Endothelial cell of umbilical vein (primary cell): ENCODE data around the gene ITGA1. TPM values are rescaled to one million over a fixed set of nuclear protein-coding genes. Genes with fewer than 3 reads are reported as not detected.

Experiments
- BruUV-seq: library from RNA; stranded (reverse); fragments of 400-500 nt; replicated peaks from 2 replicates; lab custom pipeline; 2021; lab: Mats Ljungman, UMichigan
- CTCF ChIA-PET: fragments of 300-600, 350-600 bp; sonication (Branson Sonifier 250); formaldehyde crosslinking; loops from one replicate; lab custom pipeline; 2021; ENCODE audit warnings: antibody characterized with exemption, inconsistent platforms; lab: Charles Lee
- POLR2A ChIA-PET: fragments of 300-600, 350-600 bp; sonication (Branson Sonifier 250); formaldehyde crosslinking; loops from one replicate; lab custom pipeline; 2021; ENCODE audit warnings: antibody characterized with exemption, inconsistent platforms; lab: Charles Lee
- DNase-seq: peaks from one replicate; pipeline ENCODE4 v3.0.0-alpha.2; 2011; ENCODE audit warnings: low read depth, low spot score
- FAIRE-seq: peaks from 2 replicates; lab custom pipeline; 2011; peaks lifted over from hg19 to GRCh38; lab: Jason Lieb, UNC
- H2AFZ ChIP-seq: 2 replicates; pipeline ENCODE4 v1.6.0; 2012; ENCODE audit warnings: low read depth, low read length, control low read depth, inconsistent platforms
- H3K27ac ChIP-seq: 2 replicates; pipeline ENCODE4 v1.5.1; 2011; ENCODE audit warnings: low read depth, mild to moderate bottlenecking, control low read depth, low read length, moderate library complexity; ENCODE audit not compliant: insufficient read depth
- H3K27me3 ChIP-seq, 2 experiments: 2 replicates each; pipeline versions ENCODE4 v1.6.0 to v1.6.1; 2011; ENCODE audit warnings: low read length in 2 of 2, mixed read lengths in 1 of 2; ENCODE audit not compliant: control insufficient read depth in 2 of 2, insufficient read depth in 2 of 2
- H3K36me3 ChIP-seq, 2 experiments: 2 replicates in 1 of 2; 3 replicates in 1 of 2; pipeline ENCODE4 v1.5.1; 2011; ENCODE audit warnings: low read length in 2 of 2, mild to moderate bottlenecking in 1 of 2, moderate library complexity in 1 of 2; ENCODE audit not compliant: control insufficient read depth in 2 of 2, insufficient read depth in 2 of 2; ENCODE audit errors: extremely low read depth in 1 of 2
- H3K4me1 ChIP-seq: 3 replicates; pipeline ENCODE4 v1.5.1; 2011; ENCODE audit warnings: mild to moderate bottlenecking, low read length; ENCODE audit not compliant: control insufficient read depth, insufficient read depth; ENCODE audit errors: extremely low read depth
- H3K4me2 ChIP-seq: 2 replicates; pipeline ENCODE4 v1.6.1; 2011; ENCODE audit warnings: low read length, control low read depth, mixed read lengths; ENCODE audit not compliant: insufficient read depth
- H3K4me3 ChIP-seq, 3 experiments: fragments of 200-600 bp in 1 of 3; sonication (generic), shearing (Covaris generic) in 1 of 3; replicated peaks in 1 of 3; 2 replicates each; pipeline ENCODE4 v1.5.1; 2011 to 2016; ENCODE audit warnings: control low read depth in 3 of 3, low read length in 3 of 3, mild to moderate bottlenecking in 2 of 3, inconsistent platforms in 1 of 3, low read depth in 1 of 3, moderate library complexity in 1 of 3; ENCODE audit not compliant: insufficient read depth in 1 of 3
- H3K79me2 ChIP-seq: 2 replicates; pipeline ENCODE4 v1.6.0; 2012; ENCODE audit warnings: low read length, inconsistent platforms; ENCODE audit not compliant: control insufficient read depth, insufficient read depth
- H3K9ac ChIP-seq: replicated peaks from 2 replicates; pipeline ENCODE3; 2011; ENCODE audit warnings: low read length, control low read depth; ENCODE audit not compliant: insufficient read depth; ENCODE audit errors: extremely low read depth
- H3K9me1 ChIP-seq: replicated peaks from 3 replicates; pipeline ENCODE4 v1.6.0; 2011; ENCODE audit warnings: mild to moderate bottlenecking, low read length; ENCODE audit not compliant: control insufficient read depth, insufficient read depth; ENCODE audit errors: extremely low read depth
- H3K9me3 ChIP-seq: replicated peaks from 2 replicates; pipeline ENCODE4 v1.5.1; 2012; ENCODE audit warnings: low read length, inconsistent platforms; ENCODE audit not compliant: control insufficient read depth, insufficient read depth
- H4K20me1 ChIP-seq: replicated peaks from 2 replicates; pipeline ENCODE3; 2011; ENCODE audit warnings: mild to moderate bottlenecking, low read length; ENCODE audit not compliant: control insufficient read depth, insufficient read depth; ENCODE audit errors: extremely low read depth
- EZH2 ChIP-seq: IDR thresholded peaks from 2 replicates; pipeline ENCODE4 v1.6.1; 2012; ENCODE audit warnings: borderline replicate concordance, low read depth, mild to moderate bottlenecking, moderate library complexity, low read length, inconsistent platforms; ENCODE audit not compliant: severe bottlenecking
- FOS ChIP-seq: IDR thresholded peaks from 2 replicates; pipeline ENCODE4 v1.6.1; 2011; ENCODE audit warnings: mild to moderate bottlenecking, low read length, moderate library complexity, borderline replicate concordance; ENCODE audit not compliant: insufficient read depth
- GATA2 ChIP-seq: IDR thresholded peaks from 2 replicates; pipeline ENCODE4 v1.7.0; 2011; ENCODE audit warnings: low read depth, mild to moderate bottlenecking, moderate library complexity, mixed read lengths, low read length; ENCODE audit not compliant: insufficient read length, insufficient read depth
- JUN ChIP-seq: IDR thresholded peaks from 2 replicates; pipeline ENCODE4 v1.6.1; 2011; ENCODE audit warnings: borderline replicate concordance, low read depth; ENCODE audit not compliant: insufficient read length, insufficient read depth
- MYC ChIP-seq: IDR thresholded peaks from one replicate; pipeline ENCODE4 v1.6.1; 2011; ENCODE audit warnings: mild to moderate bottlenecking, low read depth, low read length
- POLR2A ChIP-seq: IDR thresholded peaks from 2 replicates; pipeline ENCODE4 v1.6.1; 2012; ENCODE audit warnings: low read depth, mild to moderate bottlenecking, control low read depth, low read length
- POLR2AphosphoS5 ChIP-seq: IDR thresholded peaks from 2 replicates; pipeline ENCODE4 v1.6.1; 2012; ENCODE audit warnings: low read depth, mild to moderate bottlenecking, control low read depth, low read length, moderate library complexity; ENCODE audit not compliant: insufficient read depth
- dilution Hi-C: fragments of 300-500 bp; cut with MboI; formaldehyde crosslinking; loops from one replicate; pipeline ENCODE4 v1.15.0; 2019; ENCODE audit warnings: low sequenced_read_pairs; ENCODE audit not compliant: extremely low pct_ligation_motif_present
- intact Hi-C: fragments of 100-400 bp; cut with micrococcal nuclease; formaldehyde crosslinking; loops from one replicate; pipeline ENCODE4 v1.10.0; 2022
- polyA plus RNA-seq, 4 experiments: library from polyadenylated mRNA; depleted of rRNA in 3 of 4; stranded (reverse) in 3 of 4; unstranded in 1 of 4; fragments of >200 nt; gene quantifications; 2 replicates each; pipeline versions ENCODE4 v1.2.1 to v1.2.3, GENCODE V29; 2011 to 2012; ENCODE audit warnings: missing spikeins in 1 of 4
- total RNA-seq: library from RNA; stranded (reverse); gene quantifications from 2 replicates; pipeline ENCODE4 v1.2.3, GENCODE V29; 2021
- TF ChIP-seq, protein P1 (sequence below): IDR thresholded peaks from 2 replicates; pipeline ENCODE4 v1.6.1; 2011; ENCODE audit not compliant: insufficient read depth, insufficient read length
- TF ChIP-seq, protein P2 (sequence below), 2 donors: IDR thresholded peaks; 1 replicate in 1 of 2; 2 replicates in 1 of 2; pipeline ENCODE4 v1.5.1; 2011; ENCODE audit warnings: low read length in 2 of 2, mild to moderate bottlenecking in 2 of 2, moderate library complexity in 2 of 2, control low read depth in 1 of 2, inconsistent platforms in 1 of 2, low read depth in 1 of 2; ENCODE audit not compliant: insufficient read depth in 1 of 2; ENCODE audit errors: extremely low read depth in 1 of 2

ITGA1 gene
- total and polyA plus RNA-seq, 2 donors (not counting 3 experiments of a cell fraction or from before 2014, with no cell fraction given), result 0.65 to 1.9 TPM

DNA sequence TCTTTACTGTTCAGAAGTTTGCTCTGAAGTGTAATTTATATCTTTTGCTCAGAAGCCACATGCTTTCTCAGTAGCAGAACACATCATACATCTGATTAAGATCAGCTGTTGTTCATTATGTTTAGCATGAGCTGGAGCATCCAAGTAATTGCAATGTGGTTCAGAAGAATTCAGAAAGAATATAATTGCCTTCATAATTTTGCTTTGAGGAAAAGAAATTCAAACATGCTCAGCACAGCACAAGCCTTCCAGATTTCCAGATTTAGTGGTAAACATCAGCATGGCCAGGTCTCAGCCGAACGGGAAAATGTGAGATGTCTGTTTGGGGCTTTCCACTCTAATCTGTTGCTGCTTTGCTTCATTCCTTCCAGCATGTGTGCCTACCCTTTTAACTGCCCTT is 65.9 kb downstream of the ITGA1 start:
- H3K79me2 ChIP-seq, result no peaks in the 10 kb centered on the region
- CTCF ChIA-PET, result interaction anchor here (1.1 kb wide), 1 partner anchor 24 kb away, joined by 3 read pairs; no protein-coding TSS in a partner anchor
- no peak for DNase-seq
- H3K4me1 ChIP-seq, result no peaks in the 10 kb centered on the region
- H2AFZ ChIP-seq, result no peak overlapping the region
- dilution Hi-C loops (no loop called here), intact Hi-C loops (no loop called here)
- no peak for TF ChIP-seq JUN
- TF ChIP-seq MYC, result no peak
- TF ChIP-seq GATA2, result no peak
- no peak for TF ChIP-seq EZH2
- TF ChIP-seq FOS, result no peak
- TF ChIP-seq, protein P1, sequence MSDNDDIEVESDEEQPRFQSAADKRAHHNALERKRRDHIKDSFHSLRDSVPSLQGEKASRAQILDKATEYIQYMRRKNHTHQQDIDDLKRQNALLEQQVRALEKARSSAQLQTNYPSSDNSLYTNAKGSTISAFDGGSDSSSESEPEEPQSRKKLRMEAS, result no peak
- no peak for TF ChIP-seq POLR2AphosphoS5
- TF ChIP-seq POLR2A, result no peak
- TF ChIP-seq, protein P2, sequence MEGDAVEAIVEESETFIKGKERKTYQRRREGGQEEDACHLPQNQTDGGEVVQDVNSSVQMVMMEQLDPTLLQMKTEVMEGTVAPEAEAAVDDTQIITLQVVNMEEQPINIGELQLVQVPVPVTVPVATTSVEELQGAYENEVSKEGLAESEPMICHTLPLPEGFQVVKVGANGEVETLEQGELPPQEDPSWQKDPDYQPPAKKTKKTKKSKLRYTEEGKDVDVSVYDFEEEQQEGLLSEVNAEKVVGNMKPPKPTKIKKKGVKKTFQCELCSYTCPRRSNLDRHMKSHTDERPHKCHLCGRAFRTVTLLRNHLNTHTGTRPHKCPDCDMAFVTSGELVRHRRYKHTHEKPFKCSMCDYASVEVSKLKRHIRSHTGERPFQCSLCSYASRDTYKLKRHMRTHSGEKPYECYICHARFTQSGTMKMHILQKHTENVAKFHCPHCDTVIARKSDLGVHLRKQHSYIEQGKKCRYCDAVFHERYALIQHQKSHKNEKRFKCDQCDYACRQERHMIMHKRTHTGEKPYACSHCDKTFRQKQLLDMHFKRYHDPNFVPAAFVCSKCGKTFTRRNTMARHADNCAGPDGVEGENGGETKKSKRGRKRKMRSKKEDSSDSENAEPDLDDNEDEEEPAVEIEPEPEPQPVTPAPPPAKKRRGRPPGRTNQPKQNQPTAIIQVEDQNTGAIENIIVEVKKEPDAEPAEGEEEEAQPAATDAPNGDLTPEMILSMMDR (IDR thresholded peaks at IDR 0.05; ENCODE audit: extremely low read depth in 1 of 2, insufficient read depth in 1 of 2, low read depth in 1 of 2, low read length in 2 of 2), result no peak
- H3K9me1 ChIP-seq, result no peaks in the 10 kb centered on the region
- no peak overlapping the region for H3K4me3 ChIP-seq
- H3K9me3 ChIP-seq, result no peaks in the 10 kb centered on the region
- no peak overlapping the region for H3K9ac ChIP-seq
- no TSS peak for BruUV-seq
- POLR2A ChIA-PET, result no interaction called here
- H3K4me2 ChIP-seq, result no peak overlapping the region
- H3K27ac ChIP-seq, result no peak overlapping the region
- H3K27me3 ChIP-seq, result no peaks in the 10 kb centered on the region
- H3K36me3 ChIP-seq, result no peaks in the 10 kb centered on the region
- no peaks in the 10 kb centered on the region for H4K20me1 ChIP-seq
- FAIRE-seq, result no peak
